SIG-M5 treated with dmso at 0.1 percent for 504 hours (cell line): Measurements from ENCODE around the gene UBE2H.
A peak's percentile ranks its signal among the peaks of the same experiment; 100 is the strongest.

ENCODE experiments used
- DNase-seq: peaks from one replicate; lab custom pipeline; 2025; ENCODE audit not compliant: unreplicated experiment; lab: John Stamatoyannopoulos, UW

Gene UBE2H

GRCh38 chr7:129950933-129951225, 1.9 kb downstream of the UBE2H start:
- no peak for DNase-seq

GRCh38 chr7:129950191-129950932, 2.4 kb downstream of the UBE2H start:
- peak; percentile 72 for DNase-seq

- DNase-seq: peak; percentile 61
These were observed 3.2 kb downstream of the UBE2H start for GRCh38 chr7:129949292-129950133.

GRCh38 chr7:129948877-129949291, 3.9 kb downstream of the UBE2H start:
- peak; percentile 84 for DNase-seq

GRCh38 chr7:129948338-129948737, 4.4 kb downstream of the UBE2H start:
- DNase-seq: no peak

- DNase-seq: no peak
These were observed 5.1 kb downstream of the UBE2H start for GRCh38 chr7:129947701-129948100.

GRCh38 chr7:129947049-129947448, 5.7 kb downstream of the UBE2H start:
- no peak for DNase-seq

GRCh38 chr7:129946282-129946681, 6.5 kb downstream of the UBE2H start:
- no peak for DNase-seq

- no peak for DNase-seq
These were observed 9.4 kb downstream of the UBE2H start for GRCh38 chr7:129943352-129943751.

- DNase-seq: no peak
These were observed 12.4 kb downstream of the UBE2H start for GRCh38 chr7:129940329-129940728.

- no peak for DNase-seq
These were observed 12.9 kb downstream of the UBE2H start for GRCh38 chr7:129939881-129940280.

GRCh38 chr7:129933627-129934026, 19.1 kb downstream of the UBE2H start:
- DNase-seq: no peak

- no peak for DNase-seq
These were observed 26.1 kb downstream of the UBE2H start for GRCh38 chr7:129926618-129927017.

GRCh38 chr7:129925416-129926002, 27.3 kb downstream of the UBE2H start:
- no peak for DNase-seq

- no peak for DNase-seq
These were observed 28.2 kb downstream of the UBE2H start for GRCh38 chr7:129924602-129925001.

- no peak for DNase-seq
These were observed 29.1 kb downstream of the UBE2H start for GRCh38 chr7:129923709-129924108.

GRCh38 chr7:129919492-129919891, 33.3 kb downstream of the UBE2H start:
- DNase-seq: no peak

- no peak for DNase-seq
These were observed 33.8 kb downstream of the UBE2H start for GRCh38 chr7:129918922-129919321.

- DNase-seq: no peak
These were observed 34.8 kb downstream of the UBE2H start for GRCh38 chr7:129917934-129918333.

GRCh38 chr7:129914536-129915272, 38.1 kb downstream of the UBE2H start:
- no peak for DNase-seq

GRCh38 chr7:129913428-129913827, 39.3 kb downstream of the UBE2H start:
- no peak for DNase-seq
